ENCODE results near the gene TAS2R41.

The TAS2R41 gene

DNA sequence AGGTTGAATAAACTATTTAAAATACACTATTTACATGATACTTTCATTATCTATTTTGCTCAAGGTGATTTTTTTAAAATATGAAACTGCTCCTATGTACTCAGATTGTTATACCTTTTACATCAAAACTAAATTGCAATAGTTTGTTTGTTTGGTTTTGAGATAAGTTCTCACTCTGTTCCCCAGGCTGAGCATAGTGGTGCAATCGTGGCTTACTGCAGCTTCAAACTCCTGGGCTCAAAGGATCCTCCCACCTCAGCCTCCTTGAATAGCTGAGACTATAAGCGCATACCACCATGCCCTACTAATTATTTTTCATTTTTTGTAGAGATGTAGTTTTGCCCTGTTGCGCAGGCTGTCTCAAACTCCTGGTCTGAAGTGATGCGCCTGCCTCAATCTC is 21.7 kb upstream of the TAS2R41 start:
- DNase-seq (ENCODE audit: insufficient read length, low spot score), result no peak
- no peak for FAIRE-seq
- TF ChIP-seq, protein P1, sequence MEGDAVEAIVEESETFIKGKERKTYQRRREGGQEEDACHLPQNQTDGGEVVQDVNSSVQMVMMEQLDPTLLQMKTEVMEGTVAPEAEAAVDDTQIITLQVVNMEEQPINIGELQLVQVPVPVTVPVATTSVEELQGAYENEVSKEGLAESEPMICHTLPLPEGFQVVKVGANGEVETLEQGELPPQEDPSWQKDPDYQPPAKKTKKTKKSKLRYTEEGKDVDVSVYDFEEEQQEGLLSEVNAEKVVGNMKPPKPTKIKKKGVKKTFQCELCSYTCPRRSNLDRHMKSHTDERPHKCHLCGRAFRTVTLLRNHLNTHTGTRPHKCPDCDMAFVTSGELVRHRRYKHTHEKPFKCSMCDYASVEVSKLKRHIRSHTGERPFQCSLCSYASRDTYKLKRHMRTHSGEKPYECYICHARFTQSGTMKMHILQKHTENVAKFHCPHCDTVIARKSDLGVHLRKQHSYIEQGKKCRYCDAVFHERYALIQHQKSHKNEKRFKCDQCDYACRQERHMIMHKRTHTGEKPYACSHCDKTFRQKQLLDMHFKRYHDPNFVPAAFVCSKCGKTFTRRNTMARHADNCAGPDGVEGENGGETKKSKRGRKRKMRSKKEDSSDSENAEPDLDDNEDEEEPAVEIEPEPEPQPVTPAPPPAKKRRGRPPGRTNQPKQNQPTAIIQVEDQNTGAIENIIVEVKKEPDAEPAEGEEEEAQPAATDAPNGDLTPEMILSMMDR (IDR thresholded peaks at IDR 0.05; ENCODE audit: insufficient read depth, missing control alignments), result no peak

DNA sequence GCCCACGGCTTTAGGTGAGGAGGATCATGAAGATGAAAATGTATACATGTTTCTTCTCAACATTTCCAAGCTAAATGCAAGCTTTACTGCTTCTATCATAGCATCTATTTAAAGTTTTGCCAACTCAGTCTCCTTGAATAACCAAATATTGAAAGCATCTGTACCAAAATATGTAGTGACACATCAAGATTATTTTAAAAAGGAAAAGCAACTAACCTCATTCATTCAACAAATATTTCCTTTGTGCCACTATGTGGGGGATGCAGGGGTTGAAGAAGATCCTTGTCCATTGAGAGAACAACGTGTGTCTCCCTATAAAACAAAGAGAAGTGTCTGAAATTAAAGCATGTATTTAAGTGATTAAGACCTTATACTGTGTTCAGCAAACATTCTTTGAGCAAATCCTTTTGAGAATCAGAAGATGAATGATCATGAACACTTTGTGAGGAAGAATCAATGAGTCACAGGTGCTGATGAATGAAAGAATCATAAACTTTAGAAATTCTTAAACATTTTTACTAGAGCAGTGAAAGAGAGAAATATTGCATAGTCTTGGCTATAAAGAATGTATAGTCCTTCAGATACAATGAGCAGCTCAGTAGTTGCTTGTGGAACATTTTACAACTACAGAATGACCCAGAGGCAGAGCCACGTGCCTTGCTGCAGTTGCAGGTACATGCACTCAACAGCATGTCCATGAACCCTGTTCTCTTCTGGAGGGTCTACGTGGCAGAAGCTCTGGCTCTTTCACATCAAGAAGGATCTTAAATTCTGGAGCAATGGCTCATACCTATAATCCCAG is 20.5 kb upstream of the TAS2R41 start:
- DNase-seq (ENCODE audit: insufficient read length, low spot score), result no peak
- FAIRE-seq, result no peak
- TF ChIP-seq, protein P1 (IDR thresholded peaks at IDR 0.05; ENCODE audit: insufficient read depth, missing control alignments), result no peak

DNA sequence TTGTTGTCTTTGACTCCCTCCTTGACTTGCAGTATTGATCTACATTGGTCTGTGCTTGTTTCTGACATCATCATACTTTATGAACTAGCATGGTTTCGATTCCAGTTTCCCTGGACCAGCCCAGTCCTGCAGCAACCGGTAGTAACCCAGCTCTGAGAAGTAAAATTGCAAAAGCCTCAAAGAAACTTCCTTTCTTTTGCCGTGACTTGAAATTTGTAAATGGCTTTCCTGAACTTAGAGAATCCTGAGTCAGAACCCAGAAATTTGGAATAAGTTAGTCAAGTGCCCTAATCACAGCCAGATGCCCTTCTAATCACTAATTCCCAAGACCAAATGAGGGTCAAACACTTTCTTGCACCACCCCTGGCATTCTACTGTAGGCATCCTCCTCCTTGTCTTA is 19.4 kb upstream of the TAS2R41 start:
- DNase-seq (ENCODE audit: insufficient read length, low spot score) (no peak), FAIRE-seq (no peak)
- TF ChIP-seq, protein P1 (IDR thresholded peaks at IDR 0.05; ENCODE audit: insufficient read depth, missing control alignments), result no peak

DNA sequence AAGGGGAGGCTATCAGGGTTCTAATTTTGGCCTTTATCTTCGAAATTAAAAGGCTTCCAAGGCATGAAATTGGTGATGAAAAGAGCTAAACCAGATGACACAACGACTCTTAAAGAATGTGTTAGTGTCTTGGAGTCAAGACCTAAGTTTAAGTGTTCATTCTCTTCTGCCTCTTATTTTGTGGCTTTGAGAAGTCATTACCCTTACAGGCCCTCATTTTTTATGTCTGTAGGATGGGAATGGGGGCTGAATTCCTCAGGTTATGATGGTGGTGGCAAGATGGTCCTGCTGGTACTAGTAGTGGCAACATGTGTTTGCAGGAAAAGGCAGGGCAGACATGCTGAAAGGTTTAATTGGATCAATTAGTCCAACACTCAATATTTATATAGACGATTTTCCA is 19.0 kb upstream of the TAS2R41 start:
- TF ChIP-seq, protein P1 (IDR thresholded peaks at IDR 0.05; ENCODE audit: insufficient read depth, missing control alignments), result no peak
- no peak for FAIRE-seq

DNA sequence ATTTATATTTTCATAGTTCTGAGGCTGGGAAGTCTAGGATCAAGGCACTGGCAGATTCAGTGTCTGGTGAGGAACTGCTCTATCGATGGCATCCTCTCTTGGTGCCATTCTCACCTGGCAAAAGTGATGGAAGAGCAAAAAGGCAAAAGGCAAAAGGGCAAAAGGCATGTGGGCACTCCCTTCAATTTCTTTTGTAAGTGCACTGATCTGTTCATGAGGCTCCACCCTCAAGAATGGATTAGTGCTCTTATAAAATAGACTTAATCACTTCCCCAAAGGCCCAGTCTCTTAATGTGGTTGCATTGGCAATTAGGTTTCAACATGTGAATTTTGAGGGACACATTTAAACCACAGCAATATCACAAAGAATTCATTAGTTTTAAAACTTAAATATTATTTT is 18.3 kb upstream of the TAS2R41 start:
- no peak for DNase-seq (ENCODE audit: insufficient read length, low spot score)
- TF ChIP-seq, protein P1 (IDR thresholded peaks at IDR 0.05; ENCODE audit: insufficient read depth, missing control alignments), result no peak
- no peak for FAIRE-seq

More for the DNA sequence above, 19.0 kb upstream of the TAS2R41 start:
- DNase-seq (ENCODE audit: insufficient read length, low spot score), result no peak

DNA sequence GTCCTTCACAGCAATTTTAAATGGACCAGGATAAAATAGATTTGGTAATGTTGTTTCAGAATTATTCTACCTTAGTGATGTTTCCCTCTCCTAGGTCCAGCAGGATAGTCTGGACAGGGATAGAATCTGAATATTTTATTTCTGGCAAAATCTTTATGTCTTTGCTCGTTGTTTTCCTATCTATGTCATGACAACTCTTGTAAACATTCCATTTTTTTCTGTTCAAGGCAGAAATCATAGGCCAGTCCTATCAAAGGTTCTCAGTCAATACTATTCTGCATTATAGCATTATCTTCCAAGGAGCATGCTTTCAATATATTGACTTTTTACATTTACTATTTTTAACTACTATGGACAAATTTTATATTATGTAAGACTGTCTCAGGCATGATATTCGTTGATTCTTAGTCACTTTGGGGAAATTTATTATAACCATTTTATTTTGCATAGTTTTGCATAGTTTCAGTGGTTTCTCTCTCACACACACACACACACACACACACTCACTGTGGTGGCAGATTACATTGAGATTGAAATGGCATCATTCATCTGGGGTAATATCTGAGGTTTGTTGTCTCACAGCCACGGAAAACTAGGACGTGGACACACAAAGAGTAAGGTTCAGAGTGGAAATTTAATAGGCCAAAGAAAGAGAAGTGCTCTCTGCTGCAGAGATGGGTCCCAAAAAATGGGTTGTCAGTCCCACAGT is 17.2 kb upstream of the TAS2R41 start:
- no peak for DNase-seq (ENCODE audit: insufficient read length, low spot score)
- no peak for FAIRE-seq
- TF ChIP-seq, protein P1 (IDR thresholded peaks at IDR 0.05; ENCODE audit: insufficient read depth, missing control alignments), result no peak

DNA sequence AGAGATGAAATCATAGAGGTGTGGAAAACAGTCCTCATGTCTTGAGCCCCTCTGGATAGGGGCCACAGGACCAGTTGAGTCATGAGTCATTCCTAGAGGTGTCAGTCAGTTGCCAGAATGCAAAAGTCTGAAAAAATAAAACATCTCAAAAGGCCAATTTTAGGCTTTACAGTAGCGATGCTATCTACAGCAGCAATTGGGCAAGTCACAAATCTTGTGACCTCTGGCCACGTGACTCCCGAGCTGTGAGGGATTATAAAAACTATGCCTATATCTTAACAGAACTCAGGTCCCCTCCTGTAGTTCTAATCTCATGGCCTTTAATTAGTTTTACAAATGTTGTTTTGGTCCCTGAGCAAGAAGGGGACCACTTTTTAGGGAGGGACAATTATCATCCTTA is 15.6 kb upstream of the TAS2R41 start:
- TF ChIP-seq, protein P1 (IDR thresholded peaks at IDR 0.05; ENCODE audit: insufficient read depth, missing control alignments), result no peak
- DNase-seq (ENCODE audit: insufficient read length, low spot score) (no peak), FAIRE-seq (no peak)

Measured in D721Med (cell line).